GM18499 (cell line): ENCODE data around the gene MAP2K6.
"Not testable (repeated sequence)": the region's sequence is repeated elsewhere in the genome, so short reads cannot be mapped to it uniquely, and the experiment has no call there.

Experiments
- ATAC-seq: cut with Tn5 transposase; IDR thresholded peaks from one replicate; pipeline ENCODE4 v1.9.1; 2021; ENCODE audit warnings: moderate number of reproducible peaks; ENCODE audit not compliant: insufficient read depth, unreplicated experiment

Gene MAP2K6

DNA sequence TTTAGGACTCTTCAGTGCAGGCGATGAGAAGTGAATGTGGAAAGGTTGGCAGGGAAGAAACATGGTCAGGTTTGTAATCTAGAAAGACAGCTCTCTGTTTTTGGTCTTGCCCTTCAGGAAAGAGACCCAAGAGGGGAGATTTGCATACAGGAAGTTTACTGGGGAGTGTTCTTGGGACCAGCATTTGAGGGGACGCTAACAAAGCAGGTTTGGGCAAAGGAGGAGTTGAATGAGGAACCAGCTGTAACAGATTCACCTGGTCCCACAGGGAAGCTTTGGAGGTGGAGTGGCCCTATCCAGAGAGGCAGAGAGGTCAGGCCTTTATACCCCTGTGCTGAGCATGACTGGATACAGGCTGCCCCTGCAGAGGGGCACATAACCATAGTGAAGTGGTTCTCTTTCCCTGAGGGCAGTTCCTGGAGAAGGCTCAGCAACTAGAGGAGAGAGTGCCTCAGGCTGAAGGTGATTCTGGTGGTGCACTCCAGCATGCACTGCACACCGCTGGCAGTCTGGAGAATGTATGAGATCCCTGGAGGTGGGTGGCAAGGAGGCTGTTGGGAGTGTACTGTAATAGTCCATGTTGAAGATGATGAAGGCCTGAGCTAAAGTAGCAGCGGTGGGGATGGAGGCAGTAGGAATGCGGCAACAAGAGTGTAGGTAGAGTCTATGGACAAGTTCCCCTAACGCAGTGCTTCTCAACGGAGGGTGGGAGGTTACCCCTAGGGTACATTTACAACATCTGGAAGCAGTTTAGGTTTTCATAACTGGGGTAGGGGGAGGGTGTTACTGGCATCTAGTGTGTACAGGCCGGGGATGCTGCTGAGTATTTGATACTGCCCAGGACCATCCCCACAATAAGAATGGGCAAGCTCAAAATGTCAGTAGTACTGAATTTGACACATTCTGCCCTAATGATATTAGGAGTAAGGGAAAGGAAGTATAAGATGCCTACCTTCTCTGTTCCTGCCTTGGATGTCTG is 37.2 kb downstream of the MAP2K6 start:
- ATAC-seq = no peak

- no peak for ATAC-seq
Measured at GRCh38 chr17:69452664-69453260, 38.3 kb downstream of the MAP2K6 start.

GRCh38 chr17:69454051-69454450 is 39.6 kb downstream of the MAP2K6 start:
- no peak for ATAC-seq

GRCh38 chr17:69455040-69455439 is 40.5 kb downstream of the MAP2K6 start:
- ATAC-seq = no peak

- no peak for ATAC-seq
Measured at GRCh38 chr17:69457603-69458002, 43.1 kb downstream of the MAP2K6 start.

GRCh38 chr17:69460963-69461922 is 46.7 kb downstream of the MAP2K6 start:
- ATAC-seq = no peak

DNA sequence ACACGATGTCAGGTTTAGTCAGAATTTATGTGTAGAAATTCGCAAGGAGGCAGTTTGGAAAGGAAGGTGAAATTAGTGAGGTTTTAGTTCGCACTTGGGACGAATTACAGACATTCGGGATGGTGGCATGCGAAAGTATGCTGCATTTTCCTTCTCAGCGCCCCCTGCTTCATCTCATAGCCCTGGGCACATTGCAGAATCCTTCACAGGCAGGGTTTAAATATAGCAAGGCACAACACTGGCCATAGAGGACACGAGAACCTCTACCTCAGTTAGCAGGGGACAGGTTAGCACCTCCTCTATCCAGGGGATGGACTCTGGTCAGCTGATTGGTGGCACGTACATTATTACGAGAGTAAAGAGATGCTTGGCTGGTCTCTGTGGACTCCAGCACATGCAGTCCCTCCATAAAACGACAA is 47.5 kb downstream of the MAP2K6 start:
- no peak for ATAC-seq

- no peak for ATAC-seq
Measured at GRCh38 chr17:69462882-69463281, 48.4 kb downstream of the MAP2K6 start.

DNA sequence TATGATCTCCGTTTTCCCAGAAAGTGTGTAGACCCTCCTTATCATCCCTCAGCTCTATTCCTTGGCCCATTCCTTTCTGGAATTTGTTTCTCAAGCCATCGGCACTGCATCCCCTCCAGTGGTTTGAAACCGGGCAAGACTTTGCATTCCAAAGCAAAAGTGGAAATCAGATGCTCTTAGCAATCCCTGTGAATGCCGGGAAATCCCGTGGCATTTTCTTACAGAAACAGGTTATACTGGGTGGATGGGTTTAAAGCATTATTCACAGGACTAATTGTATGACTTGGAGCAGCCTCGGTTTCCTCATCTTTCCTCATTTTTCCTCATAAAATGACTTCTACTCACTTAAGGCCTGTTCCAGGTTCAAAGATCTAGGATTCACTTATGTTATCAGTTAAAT is 52.0 kb downstream of the MAP2K6 start:
- ATAC-seq = no peak

GRCh38 chr17:69466905-69467667 is 52.6 kb downstream of the MAP2K6 start:
- no peak for ATAC-seq

- ATAC-seq = no peak
Measured at GRCh38 chr17:69468207-69468606, 53.7 kb downstream of the MAP2K6 start.

GRCh38 chr17:69470702-69471101 is 56.2 kb downstream of the MAP2K6 start:
- ATAC-seq = no peak

DNA sequence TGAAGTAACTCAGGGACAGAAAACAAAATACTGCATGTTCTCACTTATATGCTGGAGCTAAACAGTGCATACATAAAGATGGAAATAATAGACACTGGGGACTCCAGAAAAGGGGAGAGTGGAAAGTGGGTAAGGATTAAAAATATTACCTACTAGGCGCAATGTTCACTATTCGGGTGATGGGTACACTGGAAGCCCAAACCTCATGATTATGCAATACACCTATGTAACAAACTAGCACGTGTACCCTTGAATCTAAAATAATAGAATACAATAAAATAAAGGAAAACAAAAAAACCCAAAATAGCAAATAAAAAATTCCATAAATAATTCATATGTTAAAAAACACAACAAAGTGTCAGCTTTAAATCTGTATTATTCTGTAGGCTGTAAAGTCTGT is 56.9 kb downstream of the MAP2K6 start:
- ATAC-seq = no peak

DNA sequence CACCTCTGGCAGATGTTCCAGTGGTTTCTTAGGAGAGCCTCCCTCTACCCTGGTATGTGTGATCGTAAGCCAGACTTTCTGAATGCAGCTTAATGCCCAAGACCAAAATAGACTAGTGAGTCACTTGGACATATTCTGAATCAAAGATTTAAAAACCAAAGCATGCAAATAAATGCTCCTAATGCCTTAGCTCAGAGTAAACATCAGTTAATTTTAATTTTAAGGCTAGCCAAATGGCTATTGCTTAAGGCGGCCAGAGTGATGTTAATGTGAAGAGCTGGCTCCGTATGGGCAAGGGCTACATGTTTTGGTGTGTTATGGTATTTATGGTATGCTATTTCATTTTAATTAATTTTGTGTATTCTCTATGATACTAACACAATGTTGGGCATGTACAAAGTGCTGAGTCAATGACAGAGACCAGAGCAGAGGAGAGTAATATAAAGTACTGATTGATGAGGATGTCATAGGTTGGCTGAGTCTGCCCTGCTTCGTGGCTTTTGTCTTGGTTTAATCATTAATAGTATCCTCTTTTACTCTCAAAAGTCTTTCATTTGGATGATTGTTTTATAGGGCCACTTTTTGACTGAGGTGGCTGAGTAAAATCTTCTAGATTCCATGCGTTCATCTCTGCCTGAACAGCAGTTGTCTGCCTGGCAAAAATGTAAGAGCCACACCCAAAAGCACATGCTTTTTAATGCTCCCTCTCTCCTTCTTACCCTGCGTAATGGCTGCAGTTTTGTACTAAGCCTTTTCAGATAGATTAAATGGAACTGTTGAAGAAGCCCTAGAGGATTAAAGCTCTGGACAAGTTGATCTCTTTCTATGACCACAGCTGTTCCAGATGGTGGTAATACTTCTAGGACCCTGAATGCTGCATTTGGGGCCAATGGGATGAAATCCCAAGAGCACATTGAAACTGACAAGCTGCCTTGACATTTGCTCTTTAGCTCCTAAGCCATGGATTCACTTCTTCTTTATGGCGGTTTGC is 59.6 kb downstream of the MAP2K6 start:
- ATAC-seq = no peak

GRCh38 chr17:69477204-69477902 is 62.9 kb downstream of the MAP2K6 start:
- no peak for ATAC-seq

DNA sequence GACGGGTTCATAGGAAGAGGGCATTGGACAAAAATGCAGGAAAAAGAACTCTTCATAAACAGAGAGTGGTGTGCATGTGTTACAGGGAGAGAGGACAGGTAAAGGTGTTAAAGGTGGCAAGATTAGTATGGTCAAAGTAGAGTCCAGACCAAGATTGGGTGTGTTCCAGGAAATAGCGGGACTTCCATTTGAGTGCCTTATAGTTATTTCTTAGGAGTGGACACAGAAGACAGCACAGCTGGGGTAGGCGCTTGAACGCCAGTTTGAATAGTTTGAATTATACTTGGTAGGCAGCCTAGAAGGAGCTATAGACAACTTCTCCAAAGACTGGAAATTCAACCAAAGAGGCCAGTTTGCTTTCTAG is 63.4 kb downstream of the MAP2K6 start:
- no peak for ATAC-seq

GRCh38 chr17:69478916-69479315 is 64.4 kb downstream of the MAP2K6 start:
- ATAC-seq = no peak

DNA sequence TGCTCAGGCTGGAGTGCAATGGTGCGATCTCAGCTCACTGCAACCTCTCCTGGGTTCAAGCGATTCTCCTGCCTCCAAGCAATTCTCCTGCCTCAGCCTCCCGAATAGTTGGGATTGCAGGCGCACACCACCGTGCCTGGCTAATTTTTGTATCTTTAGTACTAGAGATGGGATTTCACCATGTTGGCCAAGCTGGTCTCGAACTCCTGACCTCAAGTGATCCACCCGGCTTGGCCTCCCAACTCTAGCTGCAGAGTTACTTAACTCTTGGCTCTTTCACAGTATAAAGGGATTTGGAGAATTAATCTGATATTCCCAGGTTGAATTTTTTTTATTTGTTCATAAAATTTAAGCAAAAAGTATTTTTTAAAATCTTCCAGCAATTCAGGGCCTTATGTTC is 65.3 kb downstream of the MAP2K6 start:
- not testable (repeated sequence) for ATAC-seq
